GM13977 (cell line): ENCODE measurements around the gene CDC42BPG.

Experiments
- DNase-seq: peaks from one replicate; pipeline ENCODE4 v3.0.0; 2012; ENCODE audit warnings: low spot score
- in situ Hi-C: fragments of 300-500 bp; cut with MboI; formaldehyde crosslinking; loops from one replicate; pipeline ENCODE4 v1.12.0; 2022; ENCODE audit warnings: low sequenced_read_pairs, low pct_unique_long_range_greater_than_20kb, mixed read lengths, inconsistent platforms; ENCODE audit not compliant: unreplicated experiment
- TF ChIP-seq, protein P1 (sequence below): IDR thresholded peaks from 2 replicates; pipeline ENCODE4 v1.5.1; 2012; ENCODE audit warnings: mild to moderate bottlenecking, control low read depth; ENCODE audit not compliant: insufficient read depth; ENCODE audit errors: extremely low read depth, missing control alignments

Gene CDC42BPG

GRCh38 chr11:64863391-64864060 is 19.1 kb upstream of the CDC42BPG start:
- TF ChIP-seq, protein P1, sequence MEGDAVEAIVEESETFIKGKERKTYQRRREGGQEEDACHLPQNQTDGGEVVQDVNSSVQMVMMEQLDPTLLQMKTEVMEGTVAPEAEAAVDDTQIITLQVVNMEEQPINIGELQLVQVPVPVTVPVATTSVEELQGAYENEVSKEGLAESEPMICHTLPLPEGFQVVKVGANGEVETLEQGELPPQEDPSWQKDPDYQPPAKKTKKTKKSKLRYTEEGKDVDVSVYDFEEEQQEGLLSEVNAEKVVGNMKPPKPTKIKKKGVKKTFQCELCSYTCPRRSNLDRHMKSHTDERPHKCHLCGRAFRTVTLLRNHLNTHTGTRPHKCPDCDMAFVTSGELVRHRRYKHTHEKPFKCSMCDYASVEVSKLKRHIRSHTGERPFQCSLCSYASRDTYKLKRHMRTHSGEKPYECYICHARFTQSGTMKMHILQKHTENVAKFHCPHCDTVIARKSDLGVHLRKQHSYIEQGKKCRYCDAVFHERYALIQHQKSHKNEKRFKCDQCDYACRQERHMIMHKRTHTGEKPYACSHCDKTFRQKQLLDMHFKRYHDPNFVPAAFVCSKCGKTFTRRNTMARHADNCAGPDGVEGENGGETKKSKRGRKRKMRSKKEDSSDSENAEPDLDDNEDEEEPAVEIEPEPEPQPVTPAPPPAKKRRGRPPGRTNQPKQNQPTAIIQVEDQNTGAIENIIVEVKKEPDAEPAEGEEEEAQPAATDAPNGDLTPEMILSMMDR: no peak
- DNase-seq: no peak
- in situ Hi-C loops: no loop called here

DNA sequence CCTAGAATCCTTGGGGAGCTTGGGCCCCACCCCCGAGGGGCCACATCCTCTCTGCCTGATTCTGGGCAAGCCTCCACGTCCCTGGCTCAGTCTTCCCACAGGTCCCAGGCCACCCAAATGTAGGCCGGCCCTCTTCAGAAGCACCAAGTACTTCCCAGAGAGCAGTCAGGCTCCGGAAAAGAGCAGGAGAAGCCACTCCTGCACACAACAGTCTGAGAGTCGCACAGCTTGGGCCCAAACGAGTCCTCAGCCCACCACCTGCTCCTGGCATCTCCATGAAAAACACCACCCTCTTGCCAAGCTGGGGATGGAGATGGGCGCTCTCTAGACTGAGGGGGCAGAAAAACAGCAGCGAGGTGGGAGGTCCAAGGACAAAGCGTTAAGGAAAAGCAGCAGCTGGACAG is 18.5 kb upstream of the CDC42BPG start:
- TF ChIP-seq, protein P1: no peak
- in situ Hi-C loops: no loop called here

DNA sequence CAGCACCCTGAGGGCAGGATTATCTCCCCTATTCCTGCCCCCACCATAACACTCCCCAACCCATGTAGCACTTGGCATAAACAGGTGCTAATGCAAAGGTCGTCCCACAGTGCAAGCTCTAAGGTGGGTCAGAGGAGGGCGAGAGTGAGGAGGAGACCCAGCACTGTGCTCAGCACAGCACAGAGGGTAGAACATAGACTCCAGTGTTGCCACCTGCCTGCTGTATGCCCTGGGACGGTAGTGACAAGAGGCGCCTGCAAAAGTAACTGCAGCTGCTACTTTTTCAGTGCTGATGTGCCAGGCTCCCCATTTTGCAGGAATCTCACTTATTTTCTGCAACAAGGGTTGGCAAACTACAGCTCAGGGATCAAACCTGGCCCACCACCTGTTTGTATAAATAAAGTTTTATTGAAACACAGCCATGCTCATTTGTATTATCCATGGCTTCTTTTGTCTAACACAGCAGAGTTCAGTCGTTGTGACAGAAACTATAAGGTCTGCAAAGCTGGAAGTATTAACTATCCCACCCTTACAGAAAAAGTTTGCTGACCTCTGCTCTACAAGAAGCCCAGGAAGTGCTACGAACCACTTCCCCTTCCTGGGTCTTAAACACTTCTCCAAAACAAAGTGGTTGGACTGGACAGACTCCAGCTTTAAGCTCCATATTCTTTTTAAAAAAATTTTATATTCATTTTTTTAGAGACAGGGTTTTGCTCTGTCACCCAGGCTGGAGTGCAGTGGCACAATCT is 16.9 kb upstream of the CDC42BPG start:
- no peak for DNase-seq
- TF ChIP-seq, protein P1: peak; percentile 3
- in situ Hi-C loops: no loop called here

More for the DNA sequence above, 18.5 kb upstream of the CDC42BPG start:
- DNase-seq: no peak

GRCh38 chr11:64859542-64860414 is 15.3 kb upstream of the CDC42BPG start:
- DNase-seq: peak; percentile 94
- TF ChIP-seq, protein P1: no peak
- in situ Hi-C loops: no loop called here

DNA sequence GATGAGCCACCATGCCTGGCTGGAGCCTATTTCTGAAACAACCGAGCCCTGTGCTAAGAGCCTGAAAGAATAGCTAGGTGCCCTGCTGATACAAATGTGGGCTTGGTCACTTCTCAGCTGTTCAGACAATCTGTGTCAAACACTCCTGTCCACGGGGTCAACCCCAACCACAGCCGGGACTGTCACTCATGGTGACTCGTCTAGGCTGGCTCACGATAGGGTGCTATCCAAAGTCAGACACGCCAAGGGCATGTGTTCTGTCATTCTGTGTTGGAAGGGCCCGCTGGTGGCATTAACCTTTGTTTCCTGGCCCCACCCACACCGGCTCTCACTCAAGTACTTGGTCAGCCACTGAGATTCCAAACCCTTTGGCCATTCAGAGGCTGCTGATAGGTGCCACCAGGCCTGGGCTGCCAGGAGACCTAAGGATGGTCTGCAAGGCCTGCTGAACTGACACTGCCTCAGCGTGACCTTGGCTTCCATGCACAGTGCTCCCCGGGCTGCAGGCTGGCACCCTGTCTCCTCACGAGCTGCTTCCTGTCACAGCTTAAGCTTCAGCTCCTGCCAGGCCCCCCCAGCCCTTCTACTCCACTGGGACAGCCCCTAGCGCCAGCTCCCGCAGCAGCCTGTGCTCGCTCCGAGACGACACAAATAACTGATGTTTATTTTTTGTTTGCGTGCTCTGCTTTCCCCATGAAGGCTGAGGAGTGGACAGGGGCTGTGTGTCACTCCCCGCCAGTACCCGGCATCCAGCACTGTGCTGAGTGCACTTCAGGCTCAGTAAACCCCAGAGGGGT is 14.2 kb upstream of the CDC42BPG start:
- no peak for DNase-seq
- TF ChIP-seq, protein P1: no peak
- in situ Hi-C loops: no loop called here

GRCh38 chr11:64857485-64857884 is 13.0 kb upstream of the CDC42BPG start:
- TF ChIP-seq, protein P1: no peak
- DNase-seq: no peak
- in situ Hi-C loops: no loop called here
